Iris pigment epithelial cell (primary cell): ENCODE measurements around the gene HSF2BP.
"Not testable (repeated sequence)": the region's sequence is repeated elsewhere in the genome, so short reads cannot be mapped to it uniquely, and the experiment has no call there.

Source experiments
- DNase-seq: peaks from one replicate; pipeline ENCODE4 v3.0.0-alpha.2; 2011; ENCODE audit warnings: low read depth

HSF2BP gene

GRCh38 chr21:43619344-43619743 lies 39.9 kb downstream of the HSF2BP start:
- no peak for DNase-seq

DNA sequence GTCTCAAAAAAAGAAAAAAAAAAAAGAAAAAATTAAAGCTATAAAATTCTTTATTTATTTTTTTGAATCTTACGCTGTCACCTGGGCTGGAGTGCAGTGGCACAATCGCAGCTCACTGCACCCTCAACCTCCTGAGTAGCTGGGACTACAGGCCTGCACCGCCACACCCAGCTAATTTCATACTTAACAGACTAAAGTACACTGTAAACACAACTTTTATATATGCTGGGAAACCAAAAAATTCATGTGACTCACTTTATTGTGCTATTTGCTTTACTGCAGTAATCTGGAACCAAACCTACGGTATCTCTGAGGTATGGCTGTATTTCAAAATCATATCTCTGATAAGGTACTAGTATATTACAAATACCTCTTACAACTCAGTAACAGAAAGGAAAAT lies 40.3 kb downstream of the HSF2BP start:
- DNase-seq: no peak

GRCh38 chr21:43616861-43617260 lies 42.4 kb downstream of the HSF2BP start:
- DNase-seq: not testable (repeated sequence)

DNA sequence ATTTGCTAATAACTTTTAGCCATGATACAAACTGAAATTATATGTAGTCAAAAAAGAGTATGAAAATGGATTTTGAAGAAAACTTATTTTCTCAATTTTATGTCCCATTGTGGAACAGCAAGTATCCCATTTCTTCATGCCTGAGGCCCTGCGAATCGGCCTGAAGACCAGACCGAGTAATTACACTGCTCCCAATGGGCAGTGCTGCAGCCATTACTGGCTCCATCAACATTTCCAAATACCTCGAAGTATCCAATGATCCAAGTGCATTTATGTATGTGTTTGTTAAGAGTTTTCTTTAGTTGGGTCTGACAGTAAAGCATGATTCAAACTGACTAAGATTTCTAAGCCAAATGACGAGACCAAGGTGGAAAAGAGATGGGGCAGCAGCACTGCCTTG lies 44.4 kb downstream of the HSF2BP start:
- DNase-seq: no peak

- peak; percentile 56 for DNase-seq
Observed at GRCh38 chr21:43613755-43614638, 45.3 kb downstream of the HSF2BP start.

GRCh38 chr21:43611598-43612369 lies 47.5 kb downstream of the HSF2BP start:
- peak; percentile 82 for DNase-seq

DNA sequence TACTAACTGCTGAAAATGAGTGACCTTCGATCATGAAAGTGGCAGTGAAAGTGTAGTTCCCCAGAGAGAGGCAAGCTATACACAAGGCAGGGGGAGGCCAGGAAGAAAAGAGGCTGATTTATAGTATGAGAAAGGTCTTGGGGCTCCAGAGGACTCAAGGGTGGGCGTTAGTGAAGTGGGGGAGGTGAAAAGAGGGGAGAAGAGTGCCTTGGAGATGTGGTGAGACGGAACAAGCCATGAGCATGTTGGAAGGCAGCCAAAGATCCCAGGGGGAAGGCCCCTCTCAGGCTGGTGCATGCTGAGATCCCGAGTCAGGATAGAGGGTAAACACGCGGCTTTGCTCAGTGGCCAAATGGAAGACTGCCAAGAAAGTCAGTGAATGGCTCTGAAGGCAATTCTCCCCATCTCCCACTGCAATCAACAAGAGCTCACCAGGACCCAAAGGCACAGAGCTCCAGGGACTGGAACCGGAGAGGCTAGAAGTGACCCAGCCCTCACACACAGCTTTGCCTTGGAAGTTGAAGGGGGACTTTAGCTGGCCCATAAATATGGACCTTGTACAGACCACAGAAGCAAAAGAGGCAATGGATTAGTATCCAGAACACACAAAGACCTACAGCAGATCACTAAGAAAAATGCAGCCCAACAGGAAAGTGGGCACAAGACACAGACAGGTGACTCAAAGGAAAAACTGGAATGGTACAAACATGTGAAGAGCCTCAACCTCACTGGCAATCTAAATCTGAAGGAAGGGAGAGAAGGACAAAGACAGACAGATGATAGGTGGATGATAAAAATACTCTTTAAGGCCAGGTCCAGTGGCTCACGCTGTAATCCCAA lies 49.6 kb downstream of the HSF2BP start:
- peak; percentile 83 for DNase-seq

- no peak for DNase-seq
Observed at GRCh38 chr21:43608664-43609063, 50.6 kb downstream of the HSF2BP start.

DNA sequence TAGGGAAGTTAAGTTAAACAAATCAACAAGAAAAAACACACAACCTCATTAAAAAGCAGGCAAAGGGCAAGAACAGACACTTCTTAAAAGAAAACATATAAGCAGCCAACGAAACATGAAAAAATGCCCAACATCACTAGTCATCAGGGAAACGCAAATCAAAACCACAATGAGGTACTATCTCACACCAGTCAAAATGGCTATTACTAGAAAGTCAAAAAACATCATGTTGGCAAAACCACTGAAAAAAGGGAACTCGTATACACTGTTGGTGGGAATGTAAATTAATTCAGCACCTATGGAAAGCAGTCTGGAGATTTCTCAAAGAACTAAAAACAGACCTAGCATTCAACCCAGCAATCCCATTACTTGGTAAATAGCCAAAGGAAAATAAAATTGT lies 51.1 kb downstream of the HSF2BP start:
- DNase-seq: peak; percentile 85

DNA sequence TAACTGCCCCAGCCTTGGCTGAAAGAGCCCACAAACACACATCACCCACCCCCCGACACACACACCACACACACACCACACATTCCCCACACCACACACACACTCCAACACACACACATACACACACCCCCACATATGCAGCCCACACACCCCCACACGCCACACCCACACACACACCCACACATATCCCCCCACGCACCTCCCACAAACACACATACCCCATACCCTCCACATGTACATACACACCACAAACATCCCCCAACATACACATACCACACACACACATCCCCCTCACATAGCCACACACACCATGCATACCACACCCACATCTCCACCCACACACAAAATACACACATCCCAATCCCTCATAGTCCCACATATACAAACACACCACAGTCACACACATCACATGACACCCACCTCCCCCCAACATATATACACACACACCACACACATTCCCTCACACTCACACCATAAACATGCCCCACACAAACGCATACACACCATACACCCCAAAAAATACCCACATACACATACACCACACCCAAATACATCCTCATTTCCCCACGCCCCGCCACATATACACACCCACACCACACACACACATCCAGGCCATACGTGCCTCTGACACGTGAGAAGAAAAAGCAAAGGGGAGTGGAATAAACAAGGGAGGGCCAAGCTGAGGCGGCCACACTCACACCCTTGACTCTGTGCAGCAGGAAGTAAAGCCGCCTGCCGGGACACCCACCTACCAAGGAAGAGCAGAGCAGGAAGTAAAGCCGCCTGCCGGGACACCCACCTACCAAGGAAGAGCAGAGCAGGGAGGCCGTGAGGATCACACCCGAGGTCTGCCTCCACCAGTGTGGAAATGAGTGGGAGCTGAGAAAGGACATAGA lies 53.7 kb downstream of the HSF2BP start:
- DNase-seq: no peak

DNA sequence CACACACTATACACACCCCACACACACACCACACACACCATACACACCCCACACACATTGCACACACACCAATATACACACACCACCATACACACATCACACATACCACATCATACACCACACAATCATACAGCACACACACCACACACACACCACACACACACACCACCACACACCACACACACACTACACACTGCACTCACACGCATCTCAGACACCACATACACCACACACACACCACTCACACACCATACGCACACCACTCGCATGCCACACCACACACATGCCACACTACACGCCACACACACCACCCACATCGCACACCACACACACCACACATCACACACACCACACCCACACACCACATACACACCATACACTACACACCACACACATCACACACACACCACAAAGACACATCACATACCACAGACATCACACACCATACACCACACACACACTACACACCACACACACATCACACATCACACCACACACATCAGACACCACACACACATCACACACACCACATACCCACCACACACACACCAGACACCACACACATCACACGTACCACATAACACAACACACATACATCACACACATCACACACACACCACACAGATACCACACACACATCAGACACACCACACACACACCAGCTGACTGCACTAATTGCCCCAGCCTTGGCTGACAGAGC lies 54.6 kb downstream of the HSF2BP start:
- no peak for DNase-seq

- peak; percentile 57 for DNase-seq
Observed at GRCh38 chr21:43603641-43604504, 55.4 kb downstream of the HSF2BP start.

DNA sequence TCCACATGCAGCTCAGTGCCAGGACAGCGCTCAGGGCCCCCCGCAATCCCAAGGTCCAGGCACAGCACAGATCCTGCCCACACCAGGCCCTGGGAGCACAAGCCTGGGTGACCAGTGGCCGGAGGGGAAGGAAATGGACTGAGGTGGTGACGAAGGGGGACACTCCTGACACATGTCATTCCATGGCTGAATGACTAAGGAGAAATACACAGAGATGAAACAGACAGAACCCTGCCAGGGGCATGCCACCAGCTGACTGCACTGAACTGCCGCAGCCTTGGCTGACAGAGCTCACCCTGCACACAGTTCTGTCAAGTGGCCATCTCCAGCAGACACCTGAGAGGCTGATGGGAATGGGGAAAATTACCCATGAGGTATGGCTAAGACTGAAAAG lies 56.1 kb downstream of the HSF2BP start:
- DNase-seq: no peak

DNA sequence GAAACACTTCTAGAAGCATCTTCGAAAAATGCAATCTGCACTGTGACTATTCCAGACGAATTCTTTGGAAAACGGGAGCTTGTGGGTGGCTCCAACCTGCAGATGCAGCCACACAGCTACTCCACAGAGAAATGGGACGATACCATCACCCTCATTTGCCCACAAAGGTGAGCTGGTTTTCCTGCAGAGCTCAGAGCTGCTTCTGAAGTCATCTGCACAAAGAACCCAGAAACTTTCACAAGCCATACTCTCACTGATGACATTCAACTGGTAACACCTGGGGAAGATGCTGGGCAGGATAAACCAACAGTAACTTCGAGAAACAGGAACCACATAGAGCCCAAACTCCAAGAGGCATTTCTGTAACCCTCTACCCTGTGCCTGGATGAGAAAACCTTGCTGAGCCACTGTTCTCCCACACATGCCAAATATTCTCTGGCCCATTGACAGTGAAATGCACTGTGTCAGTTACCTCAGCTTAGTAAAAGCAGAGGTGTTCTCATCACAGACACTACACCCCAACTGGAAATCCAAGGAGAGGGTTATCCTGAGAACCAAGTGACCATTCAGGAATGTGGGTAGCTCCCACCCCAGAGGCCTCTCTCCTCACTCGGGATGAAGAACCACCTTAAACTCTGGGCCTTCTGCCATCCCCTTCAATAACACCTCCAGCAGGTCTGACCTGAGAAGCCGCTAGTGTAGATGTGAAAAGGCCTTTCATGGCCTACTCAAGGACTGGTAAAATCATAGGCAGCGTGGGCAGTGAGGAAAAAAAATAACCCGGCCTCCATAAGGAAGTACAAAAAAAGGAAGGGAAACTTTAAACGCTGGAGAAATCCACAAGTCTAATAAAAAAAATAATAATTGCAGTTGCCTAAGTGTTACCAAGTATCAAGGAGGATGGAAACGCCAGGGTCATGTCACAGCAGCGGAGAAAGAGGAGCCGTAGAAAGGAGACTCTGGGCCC lies 56.7 kb downstream of the HSF2BP start:
- DNase-seq: no peak

- peak; percentile 97 for DNase-seq
Observed at GRCh38 chr21:43600642-43601402, 58.5 kb downstream of the HSF2BP start.

- no peak for DNase-seq
Observed at GRCh38 chr21:43599728-43600127, 59.6 kb downstream of the HSF2BP start.

DNA sequence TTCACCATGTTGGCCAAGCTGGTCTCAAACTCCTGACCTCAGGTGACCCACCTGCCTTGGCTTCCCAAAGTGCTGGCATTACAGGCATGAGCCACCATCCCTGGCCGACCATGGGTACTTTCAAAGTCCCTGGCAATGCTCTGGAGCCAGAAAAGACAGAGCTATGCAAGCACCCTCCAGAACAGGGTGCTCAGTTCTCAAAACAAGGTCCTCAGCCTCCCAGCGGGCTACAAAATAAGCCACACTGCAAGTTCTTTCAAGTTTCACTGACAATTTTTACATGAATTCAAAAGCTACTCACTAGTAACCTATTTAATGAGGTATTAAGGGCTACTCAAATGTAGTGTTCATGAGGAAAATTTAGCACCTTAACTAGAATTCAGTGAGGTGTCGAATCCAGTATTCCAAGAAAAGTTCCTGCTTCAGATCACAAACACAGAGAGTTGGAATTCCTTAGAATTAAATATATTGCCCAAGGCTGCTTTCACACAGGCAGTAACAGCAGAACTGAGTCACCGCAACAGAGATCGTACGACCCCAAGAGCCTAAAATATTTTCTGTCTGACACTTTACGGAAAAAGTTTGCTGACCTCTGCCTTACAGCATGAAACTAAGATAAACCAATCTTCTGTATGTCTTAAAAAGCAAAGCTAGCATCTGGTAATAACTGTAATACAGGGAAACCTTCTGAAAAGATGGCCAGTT lies 60.7 kb downstream of the HSF2BP start:
- DNase-seq: peak; percentile 94
